GM23338 (cell line): ENCODE results near the gene AMPD3. TPM values are rescaled to one million over a fixed set of nuclear protein-coding genes. Genes with fewer than 3 reads are reported as not detected.

Experiments used
- ATAC-seq: fragments of 200-7000 bp; cut with Tn5 transposase; 3 replicates; pipeline ENCODE4 v1.9.1; 2020
- DNase-seq: peaks from one replicate; pipeline ENCODE4 v3.0.0-alpha.2; 2015; ENCODE audit warnings: low spot score
- H2AFZ ChIP-seq: fragments of 200-600 bp; sonication (generic); 2 replicates; pipeline ENCODE4 v1.8.0; 2016; ENCODE audit warnings: antibody characterized with exemption, mild to moderate bottlenecking, moderate library complexity
- H3F3A ChIP-seq: fragments of 200-600 bp; sonication (generic); replicated peaks from 2 replicates; pipeline ENCODE4 v1.8.0; 2017; ENCODE audit warnings: antibody characterized with exemption, mixed run types, low read depth
- H3K27ac ChIP-seq: fragments of 200-600 bp; sonication (generic); 2 replicates; pipeline ENCODE4 v1.6.1; 2016; ENCODE audit warnings: low read depth
- H3K27me3 ChIP-seq: fragments of 200-600 bp; sonication (generic); 2 replicates; pipeline ENCODE4 v1.8.0; 2016; ENCODE audit warnings: mild to moderate bottlenecking, mixed run types, moderate library complexity; ENCODE audit not compliant: insufficient read depth
- H3K36me3 ChIP-seq: fragments of 200-600 bp; sonication (generic); 2 replicates; pipeline ENCODE4 v1.8.0; 2016; ENCODE audit warnings: mild to moderate bottlenecking; ENCODE audit not compliant: insufficient read depth
- H3K4me1 ChIP-seq: fragments of 200-600 bp; sonication (generic); 2 replicates; pipeline ENCODE4 v1.8.0; 2016; ENCODE audit warnings: mild to moderate bottlenecking, moderate library complexity; ENCODE audit not compliant: insufficient read depth
- H3K4me2 ChIP-seq: fragments of 200-600 bp; sonication (generic); 2 replicates; pipeline ENCODE4 v1.7.1; 2017; ENCODE audit warnings: mixed run types
- H3K4me3 ChIP-seq: fragments of 200-600 bp; sonication (generic); 2 replicates; pipeline ENCODE4 v1.6.1; 2016; ENCODE audit warnings: mixed run types
- H3K79me2 ChIP-seq: fragments of 200-600 bp; sonication (generic); replicated peaks from 2 replicates; pipeline ENCODE4 v1.8.0; 2017; ENCODE audit warnings: mild to moderate bottlenecking; ENCODE audit not compliant: insufficient read depth
- H3K9me2 ChIP-seq: fragments of 200-600 bp; sonication (generic); 2 replicates; pipeline ENCODE4 v1.8.0; 2017; ENCODE audit not compliant: insufficient read depth
- H4K20me1 ChIP-seq: fragments of 200-600 bp; sonication (generic); replicated peaks from 2 replicates; pipeline ENCODE4 v1.8.0; 2017; ENCODE audit warnings: mild to moderate bottlenecking; ENCODE audit not compliant: insufficient read depth
- H3K27ac Mint-ChIP-seq: 2 replicates; pipeline ENCODE4 v1.8.0; 2020; ENCODE audit warnings: inconsistent platforms, mild to moderate bottlenecking, moderate library complexity, mixed read lengths
- H3K27me3 Mint-ChIP-seq: 3 replicates; pipeline ENCODE4 v1.8.0; 2022; ENCODE audit warnings: low read depth, mild to moderate bottlenecking, moderate library complexity, mixed read lengths, inconsistent platforms; ENCODE audit not compliant: insufficient read depth, poor library complexity
- H3K36me3 Mint-ChIP-seq: 3 replicates; pipeline ENCODE4 v1.8.0; 2021; ENCODE audit warnings: low read depth, mild to moderate bottlenecking, inconsistent platforms, moderate library complexity, mixed read lengths
- H3K4me1 Mint-ChIP-seq: 3 replicates; pipeline ENCODE4 v1.8.0; 2020; ENCODE audit warnings: mild to moderate bottlenecking, inconsistent platforms, mixed read lengths
- H3K4me3 Mint-ChIP-seq: 3 replicates; pipeline ENCODE4 v1.8.0; 2021; ENCODE audit warnings: moderate library complexity, mild to moderate bottlenecking, inconsistent platforms, mixed read lengths
- H3K9me3 Mint-ChIP-seq: 3 replicates; pipeline ENCODE4 v1.8.0; 2020; ENCODE audit warnings: moderate library complexity, mild to moderate bottlenecking, inconsistent platforms, mixed read lengths
- CREB1 ChIP-seq: fragments of 250-450 bp; sonication (Bioruptor Pico); IDR thresholded peaks from 2 replicates; pipeline ENCODE4 v1.5.0; 2020; ENCODE audit warnings: low read depth, mild to moderate bottlenecking, moderate library complexity
- EZH2phosphoT487 ChIP-seq: fragments of 200-600 bp; sonication (generic); IDR thresholded peaks from one replicate; pipeline ENCODE4 v1.8.1; 2018; ENCODE audit warnings: antibody characterized with exemption; ENCODE audit not compliant: unreplicated experiment
- NANOG ChIP-seq: IDR thresholded peaks from 2 replicates; pipeline ENCODE4 v1.6.1; 2016; ENCODE audit warnings: antibody characterized with exemption, borderline replicate concordance
- POLR2AphosphoS5 ChIP-seq: IDR thresholded peaks from 2 replicates; pipeline ENCODE4 v1.6.1; 2016; ENCODE audit warnings: antibody characterized with exemption, low read depth
- ZNF114 ChIP-seq: fragments of 250-450 bp; sonication (Bioruptor Pico); IDR thresholded peaks from 2 replicates; pipeline ENCODE4 v1.5.0; 2020; ENCODE audit warnings: mild to moderate bottlenecking, moderate library complexity
- polyA plus RNA-seq: library from polyadenylated mRNA; unstranded; fragments of >200 nt; fragmentation: Nextera tagmentation; extraction: Ambion mirVana; gene quantifications from 2 replicates; pipeline ENCODE4 v1.2.1, GENCODE V29; 2016
- total RNA-seq: library from RNA; depleted of rRNA; stranded (reverse); fragments of >200 nt; shearing (Covaris generic); gene quantifications from 2 replicates; pipeline ENCODE4 v1.2.3, GENCODE V29; 2014
- TF ChIP-seq, protein P1 (sequence below), 2 experiments: fragments of 200-600 bp in 1 of 2; sonication (generic) in 1 of 2; conservative IDR thresholded peaks; 2 replicates each; pipeline versions ENCODE4 v1.5.1 to v1.6.1; 2016 to 2017; ENCODE audit warnings: antibody characterized with exemption in 2 of 2, low read depth in 2 of 2, mild to moderate bottlenecking in 2 of 2, moderate library complexity in 1 of 2
- TF ChIP-seq, protein P2 (sequence below): fragments of 250-450 bp; sonication (Bioruptor Pico); IDR thresholded peaks from 2 replicates; pipeline ENCODE4 v1.5.0; 2020; ENCODE audit warnings: mild to moderate bottlenecking, moderate library complexity
- TF ChIP-seq, protein P3 (sequence below): IDR thresholded peaks from 2 replicates; pipeline ENCODE4 v1.6.1; 2016; ENCODE audit warnings: antibody characterized with exemption

Gene AMPD3
- total and polyA plus RNA-seq, 2 experiments from 2014 or later: 1.6 to 2.1 TPM

DNA sequence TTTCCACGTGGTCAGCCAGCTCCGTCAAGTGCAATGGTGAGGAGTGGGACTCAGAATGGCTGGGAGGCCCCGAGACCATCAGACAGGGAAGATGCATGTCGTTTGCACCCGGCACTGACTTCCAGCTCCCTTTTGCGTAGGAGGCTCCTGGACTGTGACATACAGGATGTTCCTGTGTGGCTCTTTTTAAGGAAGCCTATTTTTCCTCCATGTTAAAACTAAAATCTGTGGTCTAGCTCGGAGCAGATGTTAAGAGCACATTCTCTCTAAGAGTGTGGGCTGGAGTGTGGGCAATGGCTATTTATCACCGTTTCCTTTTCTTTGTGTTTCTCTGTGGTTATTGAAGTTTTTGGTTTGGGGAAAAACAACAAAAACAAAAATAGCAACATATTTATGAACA, 40.9 kb upstream of the AMPD3 start:
- no peak overlapping the region for H3K4me3 ChIP-seq
- peaks cover 3% of the 10 kb centered on the region; the same call in 1 of the 3 replicates for H3K36me3 Mint-ChIP-seq
- no peaks in the 10 kb centered on the region for H3K79me2 ChIP-seq
- ATAC-seq (no peak), DNase-seq (no peak)
- no peak overlapping the region for H3K27ac ChIP-seq
- no peaks in the 10 kb centered on the region for H3F3A ChIP-seq
- no peak overlapping the region for H3K4me2 ChIP-seq
- no peaks in the 10 kb centered on the region for H3K9me3 Mint-ChIP-seq
- no peaks in the 10 kb centered on the region for H3K27me3 ChIP-seq
- H3K4me3 Mint-ChIP-seq: no peak overlapping the region
- H3K36me3 ChIP-seq: no peaks in the 10 kb centered on the region
- no peaks in the 10 kb centered on the region for H4K20me1 ChIP-seq
- no peaks in the 10 kb centered on the region; the same call in 1 of the 2 replicates for H3K4me1 ChIP-seq
- H3K9me2 ChIP-seq: 0 out of 2 replicates have a peak, but pooled peaks cover 16% of the 10 kb centered on the region
- TF ChIP-seq NANOG: no peak
- TF ChIP-seq, protein P1, sequence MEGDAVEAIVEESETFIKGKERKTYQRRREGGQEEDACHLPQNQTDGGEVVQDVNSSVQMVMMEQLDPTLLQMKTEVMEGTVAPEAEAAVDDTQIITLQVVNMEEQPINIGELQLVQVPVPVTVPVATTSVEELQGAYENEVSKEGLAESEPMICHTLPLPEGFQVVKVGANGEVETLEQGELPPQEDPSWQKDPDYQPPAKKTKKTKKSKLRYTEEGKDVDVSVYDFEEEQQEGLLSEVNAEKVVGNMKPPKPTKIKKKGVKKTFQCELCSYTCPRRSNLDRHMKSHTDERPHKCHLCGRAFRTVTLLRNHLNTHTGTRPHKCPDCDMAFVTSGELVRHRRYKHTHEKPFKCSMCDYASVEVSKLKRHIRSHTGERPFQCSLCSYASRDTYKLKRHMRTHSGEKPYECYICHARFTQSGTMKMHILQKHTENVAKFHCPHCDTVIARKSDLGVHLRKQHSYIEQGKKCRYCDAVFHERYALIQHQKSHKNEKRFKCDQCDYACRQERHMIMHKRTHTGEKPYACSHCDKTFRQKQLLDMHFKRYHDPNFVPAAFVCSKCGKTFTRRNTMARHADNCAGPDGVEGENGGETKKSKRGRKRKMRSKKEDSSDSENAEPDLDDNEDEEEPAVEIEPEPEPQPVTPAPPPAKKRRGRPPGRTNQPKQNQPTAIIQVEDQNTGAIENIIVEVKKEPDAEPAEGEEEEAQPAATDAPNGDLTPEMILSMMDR (conservative IDR thresholded peaks at IDR 0.05; ENCODE audit: low read depth in 2 of 2): no peak
- TF ChIP-seq, protein P2, sequence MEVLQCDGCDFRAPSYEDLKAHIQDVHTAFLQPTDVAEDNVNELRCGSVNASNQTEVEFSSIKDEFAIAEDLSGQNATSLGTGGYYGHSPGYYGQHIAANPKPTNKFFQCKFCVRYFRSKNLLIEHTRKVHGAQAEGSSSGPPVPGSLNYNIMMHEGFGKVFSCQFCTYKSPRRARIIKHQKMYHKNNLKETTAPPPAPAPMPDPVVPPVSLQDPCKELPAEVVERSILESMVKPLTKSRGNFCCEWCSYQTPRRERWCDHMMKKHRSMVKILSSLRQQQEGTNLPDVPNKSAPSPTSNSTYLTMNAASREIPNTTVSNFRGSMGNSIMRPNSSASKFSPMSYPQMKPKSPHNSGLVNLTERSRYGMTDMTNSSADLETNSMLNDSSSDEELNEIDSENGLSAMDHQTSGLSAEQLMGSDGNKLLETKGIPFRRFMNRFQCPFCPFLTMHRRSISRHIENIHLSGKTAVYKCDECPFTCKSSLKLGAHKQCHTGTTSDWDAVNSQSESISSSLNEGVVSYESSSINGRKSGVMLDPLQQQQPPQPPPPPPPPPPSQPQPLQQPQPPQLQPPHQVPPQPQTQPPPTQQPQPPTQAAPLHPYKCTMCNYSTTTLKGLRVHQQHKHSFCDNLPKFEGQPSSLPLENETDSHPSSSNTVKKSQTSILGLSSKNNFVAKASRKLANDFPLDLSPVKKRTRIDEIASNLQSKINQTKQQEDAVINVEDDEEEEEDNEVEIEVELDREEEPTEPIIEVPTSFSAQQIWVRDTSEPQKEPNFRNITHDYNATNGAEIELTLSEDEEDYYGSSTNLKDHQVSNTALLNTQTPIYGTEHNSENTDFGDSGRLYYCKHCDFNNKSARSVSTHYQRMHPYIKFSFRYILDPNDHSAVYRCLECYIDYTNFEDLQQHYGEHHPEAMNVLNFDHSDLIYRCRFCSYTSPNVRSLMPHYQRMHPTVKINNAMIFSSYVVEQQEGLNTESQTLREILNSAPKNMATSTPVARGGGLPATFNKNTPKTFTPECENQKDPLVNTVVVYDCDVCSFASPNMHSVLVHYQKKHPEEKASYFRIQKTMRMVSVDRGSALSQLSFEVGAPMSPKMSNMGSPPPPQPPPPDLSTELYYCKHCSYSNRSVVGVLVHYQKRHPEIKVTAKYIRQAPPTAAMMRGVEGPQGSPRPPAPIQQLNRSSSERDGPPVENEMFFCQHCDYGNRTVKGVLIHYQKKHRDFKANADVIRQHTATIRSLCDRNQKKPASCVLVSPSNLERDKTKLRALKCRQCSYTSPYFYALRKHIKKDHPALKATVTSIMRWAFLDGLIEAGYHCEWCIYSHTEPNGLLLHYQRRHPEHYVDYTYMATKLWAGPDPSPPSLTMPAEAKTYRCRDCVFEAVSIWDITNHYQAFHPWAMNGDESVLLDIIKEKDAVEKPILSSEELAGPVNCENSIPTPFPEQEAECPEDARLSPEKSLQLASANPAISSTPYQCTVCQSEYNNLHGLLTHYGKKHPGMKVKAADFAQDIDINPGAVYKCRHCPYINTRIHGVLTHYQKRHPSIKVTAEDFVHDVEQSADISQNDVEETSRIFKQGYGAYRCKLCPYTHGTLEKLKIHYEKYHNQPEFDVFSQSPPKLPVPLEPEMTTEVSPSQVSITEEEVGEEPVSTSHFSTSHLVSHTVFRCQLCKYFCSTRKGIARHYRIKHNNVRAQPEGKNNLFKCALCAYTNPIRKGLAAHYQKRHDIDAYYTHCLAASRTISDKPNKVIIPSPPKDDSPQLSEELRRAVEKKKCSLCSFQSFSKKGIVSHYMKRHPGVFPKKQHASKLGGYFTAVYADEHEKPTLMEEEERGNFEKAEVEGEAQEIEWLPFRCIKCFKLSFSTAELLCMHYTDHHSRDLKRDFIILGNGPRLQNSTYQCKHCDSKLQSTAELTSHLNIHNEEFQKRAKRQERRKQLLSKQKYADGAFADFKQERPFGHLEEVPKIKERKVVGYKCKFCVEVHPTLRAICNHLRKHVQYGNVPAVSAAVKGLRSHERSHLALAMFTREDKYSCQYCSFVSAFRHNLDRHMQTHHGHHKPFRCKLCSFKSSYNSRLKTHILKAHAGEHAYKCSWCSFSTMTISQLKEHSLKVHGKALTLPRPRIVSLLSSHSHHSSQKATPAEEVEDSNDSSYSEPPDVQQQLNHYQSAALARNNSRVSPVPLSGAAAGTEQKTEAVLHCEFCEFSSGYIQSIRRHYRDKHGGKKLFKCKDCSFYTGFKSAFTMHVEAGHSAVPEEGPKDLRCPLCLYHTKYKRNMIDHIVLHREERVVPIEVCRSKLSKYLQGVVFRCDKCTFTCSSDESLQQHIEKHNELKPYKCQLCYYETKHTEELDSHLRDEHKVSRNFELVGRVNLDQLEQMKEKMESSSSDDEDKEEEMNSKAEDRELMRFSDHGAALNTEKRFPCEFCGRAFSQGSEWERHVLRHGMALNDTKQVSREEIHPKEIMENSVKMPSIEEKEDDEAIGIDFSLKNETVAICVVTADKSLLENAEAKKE: no peak
- TF ChIP-seq, protein P3, sequence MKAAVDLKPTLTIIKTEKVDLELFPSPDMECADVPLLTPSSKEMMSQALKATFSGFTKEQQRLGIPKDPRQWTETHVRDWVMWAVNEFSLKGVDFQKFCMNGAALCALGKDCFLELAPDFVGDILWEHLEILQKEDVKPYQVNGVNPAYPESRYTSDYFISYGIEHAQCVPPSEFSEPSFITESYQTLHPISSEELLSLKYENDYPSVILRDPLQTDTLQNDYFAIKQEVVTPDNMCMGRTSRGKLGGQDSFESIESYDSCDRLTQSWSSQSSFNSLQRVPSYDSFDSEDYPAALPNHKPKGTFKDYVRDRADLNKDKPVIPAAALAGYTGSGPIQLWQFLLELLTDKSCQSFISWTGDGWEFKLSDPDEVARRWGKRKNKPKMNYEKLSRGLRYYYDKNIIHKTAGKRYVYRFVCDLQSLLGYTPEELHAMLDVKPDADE: no peak
- TF ChIP-seq ZNF114: no peak
- no peak for TF ChIP-seq EZH2phosphoT487
- no peak for TF ChIP-seq CREB1 (CRISPR knock-in tag)
- no peak for TF ChIP-seq POLR2AphosphoS5
- H3K4me1 Mint-ChIP-seq: peaks cover 2% of the 10 kb centered on the region; the same call in 2 of the 3 replicates
- no peak overlapping the region for H3K27ac Mint-ChIP-seq
- H2AFZ ChIP-seq: 0 out of 2 replicates have a peak overlapping the region, but pooled peaks have one; percentile 67
- H3K27me3 Mint-ChIP-seq: peaks cover 4% of the 10 kb centered on the region
